SIG-M5 treated with dmso at 0.1 percent for 504 hours (cell line): ENCODE measurements around the gene MFSD6L.
A peak's percentile ranks its signal among the peaks of the same experiment; 100 is the strongest.
"Not testable (repeated sequence)": the region's sequence is repeated elsewhere in the genome, so short reads cannot be mapped to it uniquely, and the experiment has no call there.

Experiments
- DNase-seq: peaks from one replicate; lab custom pipeline; 2025; ENCODE audit not compliant: unreplicated experiment; lab: John Stamatoyannopoulos, UW

MFSD6L gene

GRCh38 chr17:8826808-8827435, 27.8 kb upstream of the MFSD6L start:
- no peak for DNase-seq

DNA sequence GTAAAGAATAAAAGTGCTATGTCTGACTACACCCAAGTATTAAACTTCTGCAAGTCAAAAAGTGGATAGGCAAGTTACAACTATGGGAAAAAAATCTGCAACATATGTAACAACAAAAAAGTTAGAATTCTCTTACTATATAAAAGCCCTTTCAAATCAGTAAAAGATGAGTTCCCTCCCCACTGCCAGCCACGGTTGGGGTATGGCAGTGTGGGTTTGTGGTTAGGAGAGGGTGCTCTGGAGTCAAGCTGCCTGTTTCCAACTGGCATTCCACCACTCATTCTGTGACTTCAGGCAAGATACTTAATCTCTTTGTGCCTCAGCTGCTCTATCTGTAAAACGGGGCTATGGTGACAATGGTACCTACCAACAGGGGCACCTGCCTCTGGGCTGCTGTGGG, 26.6 kb upstream of the MFSD6L start:
- no peak for DNase-seq

DNA sequence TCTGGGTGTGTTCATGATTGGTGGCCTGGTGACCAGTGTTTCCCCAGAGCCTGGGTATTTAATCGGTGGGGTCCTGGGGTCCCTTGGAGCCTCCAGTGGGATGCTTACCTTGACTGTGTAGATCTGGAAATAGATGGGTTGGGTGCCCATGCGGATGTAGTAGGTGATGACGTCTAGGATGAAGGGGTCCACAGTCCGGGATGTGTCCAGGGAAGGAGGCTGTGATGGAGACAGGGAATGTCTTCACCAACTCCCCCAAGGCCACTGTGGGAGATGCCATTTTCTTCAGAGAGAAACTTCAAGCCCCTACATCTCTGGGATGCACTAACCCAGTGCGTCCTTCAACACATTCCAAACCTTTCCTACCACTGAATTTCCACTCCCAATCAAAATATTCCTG, 24.1 kb upstream of the MFSD6L start:
- no peak for DNase-seq

DNA sequence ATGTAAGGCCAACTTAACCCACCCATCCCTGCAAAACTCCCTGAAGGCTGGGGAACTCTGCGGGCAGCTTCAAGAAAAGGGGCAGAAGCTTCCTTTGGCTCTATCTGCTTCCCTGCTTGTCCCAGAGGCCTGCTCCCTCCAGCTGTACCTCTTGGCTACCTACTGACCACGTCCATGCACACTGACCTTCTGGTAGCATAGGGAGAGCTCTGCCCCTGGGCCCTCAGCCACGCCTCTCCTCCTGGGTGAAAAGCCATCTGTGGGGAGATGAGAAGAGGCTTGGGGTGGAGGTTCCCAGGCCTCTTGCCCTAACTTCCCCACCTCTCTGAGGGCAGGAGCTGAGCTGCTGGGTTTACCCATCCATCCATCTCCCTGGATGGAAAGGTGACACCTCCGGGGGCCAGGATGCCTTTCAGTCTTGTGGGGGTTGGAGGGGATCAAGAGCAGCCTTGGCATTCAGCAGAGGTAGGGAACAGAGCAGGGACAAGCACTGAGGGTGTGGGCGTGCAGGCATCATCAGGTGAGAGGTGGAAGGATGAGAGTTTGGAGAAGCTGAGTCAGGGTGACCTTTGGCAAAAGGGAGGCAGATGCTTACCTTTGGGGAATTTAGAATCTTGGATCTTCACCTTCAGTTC, 23.4 kb upstream of the MFSD6L start:
- DNase-seq, result no peak

DNA sequence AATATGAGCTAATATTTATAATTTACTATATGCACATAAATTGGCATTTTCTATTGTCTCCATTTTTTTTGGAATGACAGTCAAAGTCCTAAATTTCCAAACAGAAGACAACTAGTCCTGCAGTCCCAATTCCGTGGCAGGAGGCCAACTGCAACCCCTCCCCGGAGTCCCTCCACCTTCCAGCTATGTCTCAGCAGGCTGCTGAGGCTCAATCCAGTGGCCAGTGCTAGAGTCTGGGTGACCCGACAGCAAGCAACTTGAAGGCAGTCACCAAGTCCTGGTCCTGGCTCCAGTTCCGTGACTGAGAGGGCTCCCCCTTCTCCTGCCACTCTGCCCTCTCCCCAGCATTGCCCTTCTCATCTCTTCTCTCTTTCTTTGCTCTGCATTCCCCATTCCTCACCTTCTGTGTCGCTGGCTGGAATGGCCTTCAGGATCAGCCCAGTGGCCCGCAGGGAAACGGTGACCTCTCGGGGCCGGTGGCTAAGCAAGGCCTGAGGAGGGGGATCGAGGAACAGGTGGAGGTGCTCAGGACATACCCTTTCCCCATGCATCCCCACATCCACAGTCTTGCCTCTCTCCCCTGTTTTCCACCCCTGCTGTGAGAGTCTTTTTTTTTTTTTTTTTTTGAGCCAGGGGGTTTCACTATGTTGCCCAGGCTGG, 22.4 kb upstream of the MFSD6L start:
- no peak for DNase-seq

- no peak for DNase-seq
Measured at GRCh38 chr17:8820311-8821010, 21.3 kb upstream of the MFSD6L start.

DNA sequence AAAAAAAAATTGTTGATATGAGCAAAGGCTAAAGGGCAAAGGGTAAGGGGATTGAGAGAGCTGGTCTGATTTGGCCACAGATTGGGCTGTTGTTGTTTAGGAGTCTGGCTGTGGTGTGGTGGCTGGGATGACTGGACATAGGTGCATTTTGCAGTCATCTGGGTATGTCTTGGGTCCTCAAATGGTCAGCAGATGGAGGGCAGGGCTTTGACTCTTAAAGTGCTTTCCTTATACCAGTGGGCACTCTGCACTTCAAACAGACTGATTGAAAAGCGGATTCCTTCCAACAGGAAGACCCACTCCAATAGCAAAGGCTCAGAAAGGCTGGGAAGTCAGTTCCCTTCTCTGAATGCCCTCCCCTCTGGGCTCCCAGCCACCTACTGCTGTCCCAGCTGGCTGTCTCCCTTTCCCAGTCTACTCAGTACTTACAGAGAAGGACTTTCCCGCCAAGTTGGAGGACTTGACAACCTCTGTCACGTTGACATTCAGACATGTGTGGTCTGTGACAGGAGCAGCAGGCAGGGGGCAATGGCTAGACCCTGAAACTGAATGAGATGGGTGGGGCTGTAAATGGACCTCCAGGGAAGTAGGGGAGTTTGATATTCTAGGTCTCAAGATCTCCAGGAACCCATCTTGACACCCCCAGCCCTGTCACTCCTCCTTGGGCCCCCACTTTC, 19.6 kb upstream of the MFSD6L start:
- no peak for DNase-seq

DNA sequence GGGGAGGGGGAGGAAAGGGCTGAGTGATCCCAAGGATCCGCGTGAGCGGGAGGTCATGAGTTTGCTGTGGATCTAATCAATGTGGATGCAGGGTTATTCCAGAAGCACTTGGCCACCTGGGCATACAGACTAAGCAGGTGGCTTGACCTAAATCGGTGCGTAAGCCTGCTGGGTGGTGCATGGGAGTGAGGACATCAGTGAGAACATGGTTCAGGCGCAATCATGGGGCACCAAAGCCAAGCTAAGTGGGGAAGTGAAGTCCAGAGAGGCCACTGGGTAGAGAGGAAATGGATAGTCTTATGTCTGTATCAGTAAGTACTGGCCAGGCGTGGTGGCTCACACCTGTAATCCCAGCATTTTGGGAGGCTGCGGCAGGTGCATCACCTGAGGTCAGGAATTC, 18.9 kb upstream of the MFSD6L start:
- no peak for DNase-seq

GRCh38 chr17:8806926-8807550, 7.9 kb upstream of the MFSD6L start:
- peak; percentile 80 for DNase-seq

- DNase-seq, result no peak
Measured at GRCh38 chr17:8806253-8806925, 7.2 kb upstream of the MFSD6L start.

- not testable (repeated sequence) for DNase-seq
Measured at GRCh38 chr17:8805396-8805795, 6.2 kb upstream of the MFSD6L start.

DNA sequence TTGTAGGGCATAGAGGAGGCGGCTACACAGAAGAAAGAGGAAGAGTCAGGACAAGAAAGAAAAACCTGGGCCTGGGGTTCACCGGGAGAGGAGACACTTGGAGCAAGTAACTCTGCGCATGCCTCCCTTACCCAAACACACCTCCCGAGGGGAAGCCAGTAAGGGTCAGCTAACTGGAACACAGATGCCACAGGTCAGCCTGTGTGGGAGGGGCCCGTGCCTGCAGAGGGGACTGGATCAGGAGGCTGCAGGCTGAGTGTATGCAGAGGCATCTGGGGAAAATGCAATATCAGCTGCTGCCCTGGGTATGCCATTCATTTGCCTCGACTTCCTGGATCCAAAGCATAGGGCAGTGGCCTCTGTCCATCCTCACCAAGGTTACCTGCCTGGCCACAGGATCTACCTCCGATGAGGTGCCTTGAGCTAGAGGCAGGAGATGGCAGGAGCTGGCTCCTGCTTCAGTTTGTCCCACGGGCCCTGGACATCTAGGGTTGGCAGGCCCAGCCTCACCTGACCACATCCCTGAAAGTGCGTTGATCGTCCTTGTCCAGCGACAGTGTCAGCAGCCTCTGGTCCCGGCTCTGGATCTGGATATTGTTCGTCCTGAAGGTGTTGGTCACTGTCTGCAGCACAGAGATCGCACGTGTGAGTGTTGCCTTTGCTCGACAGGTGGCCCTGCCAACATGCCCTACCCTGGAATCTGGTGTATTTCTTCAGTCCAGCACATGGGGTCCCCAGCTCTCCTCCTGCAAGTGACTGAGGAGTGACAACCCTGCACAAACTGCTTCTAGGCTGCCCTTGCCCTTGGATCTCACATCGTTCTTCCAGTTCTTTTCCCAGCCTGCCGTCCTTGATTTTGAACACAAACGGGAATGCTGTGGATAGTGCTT, 4.6 kb upstream of the MFSD6L start:
- peak; percentile 11 for DNase-seq

- no peak for DNase-seq
Measured at GRCh38 chr17:8801135-8801840, 2.1 kb upstream of the MFSD6L start.

DNA sequence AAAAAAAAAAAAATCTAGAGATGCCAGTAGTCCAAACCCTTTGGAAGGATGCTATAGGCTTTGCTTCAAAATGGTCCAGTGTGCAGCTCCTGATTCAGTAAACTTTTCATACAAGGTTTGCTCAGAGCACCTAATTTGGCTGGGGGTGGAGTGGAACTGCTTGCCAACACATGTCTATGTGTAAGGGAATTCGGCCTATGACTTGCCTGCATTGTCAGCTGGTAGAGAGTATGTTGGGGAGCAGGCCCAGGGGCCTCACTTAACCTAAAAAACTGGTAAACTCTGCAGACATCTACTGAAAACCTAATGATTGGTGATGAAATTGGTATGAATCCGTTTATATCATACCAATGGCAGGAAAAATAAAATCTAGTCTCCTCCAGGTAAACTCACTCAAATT, 1.5 kb upstream of the MFSD6L start:
- no peak for DNase-seq

DNA sequence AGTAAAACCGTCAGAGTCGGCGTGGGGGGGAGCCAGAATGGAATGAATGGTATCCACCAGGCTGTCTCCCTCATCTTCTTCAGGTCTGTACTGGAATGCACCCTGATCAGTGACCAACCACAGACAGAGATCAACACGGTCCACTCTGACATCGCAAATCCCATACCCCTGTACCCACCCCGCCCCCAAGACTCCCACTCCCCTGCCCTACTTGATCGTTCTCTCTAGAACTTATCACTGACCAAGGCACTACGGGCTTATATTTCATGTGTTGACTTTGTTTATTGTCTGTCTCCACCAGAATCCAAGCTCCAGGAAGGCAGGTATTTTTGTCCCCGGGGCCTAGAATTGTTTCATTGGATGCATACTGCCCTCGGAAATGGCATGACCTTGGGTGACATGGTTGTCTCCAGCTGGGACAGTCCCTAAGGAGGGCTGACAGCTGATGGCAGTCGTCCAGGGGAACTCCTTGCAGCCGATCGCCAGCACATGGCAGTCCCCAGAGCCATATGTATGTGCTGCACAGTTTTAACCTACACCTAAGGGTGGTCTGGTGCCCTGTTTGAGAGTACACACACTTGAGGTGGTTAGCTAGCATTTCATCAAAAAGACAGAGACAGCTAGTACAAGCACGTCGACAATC, 526 bp upstream of the MFSD6L start:
- DNase-seq, result no peak

- DNase-seq, result no peak
Measured at GRCh38 chr17:8798176-8798845, 854 bp downstream of the MFSD6L start.

DNA sequence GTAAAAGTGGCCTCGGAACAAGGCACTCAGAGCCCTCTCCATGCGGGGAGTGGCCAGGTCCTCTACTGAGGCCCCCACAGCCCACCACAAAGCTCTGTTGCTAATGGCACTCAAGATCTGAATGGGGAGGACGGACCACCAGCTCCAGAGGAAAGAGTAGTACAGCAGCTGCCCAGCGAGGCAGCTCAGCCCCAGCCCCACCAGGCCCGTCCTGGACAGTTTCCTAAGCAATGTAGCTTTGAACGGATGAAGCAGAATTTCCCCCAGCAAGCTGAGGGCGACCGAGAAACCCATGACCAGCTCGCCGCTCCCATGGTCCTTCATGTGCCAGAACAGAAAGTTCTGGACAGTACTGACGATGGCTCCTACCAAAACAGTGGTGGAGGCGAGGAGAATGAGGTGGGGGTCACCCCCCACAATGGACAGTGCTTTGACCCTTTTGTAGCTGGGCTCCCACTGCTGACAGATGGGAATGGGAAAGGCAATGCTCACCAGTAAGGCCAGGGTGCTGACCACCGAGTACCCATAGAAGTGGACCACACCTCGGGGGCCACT, 1.5 kb downstream of the MFSD6L start:
- no peak for DNase-seq
